Measurements from ENCODE around the gene STK24.

GRCh38 chr13:98397861-98398260 is 179.0 kb downstream of the STK24 start:
- no peak for TF ChIP-seq CTCF (IDR thresholded peaks at IDR 0.05)
- no peak for TF ChIP-seq ZFX (IDR thresholded peaks at IDR 0.05; ENCODE audit: borderline replicate concordance)
